ENCODE measurements around the gene DRC3. TPM values are rescaled to one million over a fixed set of nuclear protein-coding genes. Genes with fewer than 3 reads are reported as not detected.

Gene DRC3
- total and polyA plus RNA-seq, 4 donors = 0.61 to 1.5 (median 1.1) TPM

DNA sequence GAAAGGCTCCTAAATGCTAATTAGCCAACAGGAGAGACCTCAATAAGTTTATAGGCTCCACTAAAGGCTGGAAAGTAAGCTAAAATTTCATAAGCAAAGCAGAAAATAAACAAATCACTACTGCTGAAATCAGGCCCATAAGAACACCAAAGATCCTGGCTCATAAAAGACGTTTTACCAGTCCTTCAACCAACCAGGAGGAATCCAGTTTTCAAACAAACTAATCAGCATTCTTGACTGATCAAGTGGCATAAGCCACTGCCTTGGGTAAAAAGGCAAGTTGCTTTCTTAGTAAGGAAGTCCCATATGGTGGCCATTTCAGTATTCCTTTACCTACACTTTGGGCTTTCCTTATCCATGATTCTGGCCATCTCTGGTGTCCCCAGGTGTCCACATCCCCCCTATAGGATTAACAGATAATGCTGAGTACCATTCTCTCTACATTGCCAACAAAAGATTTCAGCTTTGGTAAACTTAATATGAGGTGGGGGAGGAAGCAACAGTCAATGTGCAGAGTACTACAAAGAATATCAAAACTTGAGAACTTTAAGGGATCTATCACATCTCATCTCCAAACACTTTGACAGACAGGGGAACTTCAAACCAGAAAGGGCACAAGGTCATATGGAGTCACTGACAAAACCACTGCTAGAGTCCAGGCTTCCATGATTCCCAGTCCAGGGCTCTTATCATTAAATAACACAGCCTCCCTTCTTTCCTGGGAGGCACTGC lies 1.8 kb upstream of the DRC3 start:
- no peak overlapping the region for H3K27ac ChIP-seq (ENCODE audit: low read depth in 1 of 2, low read length in 2 of 2)
- H3K9me3 ChIP-seq (ENCODE audit: control insufficient read depth in 4 of 4, low read length in 3 of 4) = no peaks in the 10 kb centered on the region
- H3K4me1 ChIP-seq (ENCODE audit: control insufficient read depth in 4 of 4, insufficient read depth in 4 of 4, low read length in 3 of 4) = peaks cover 4 to 22% (median 19%) of the 10 kb centered on the region in 4 donors
- TF ChIP-seq ATF3 (IDR thresholded peaks at IDR 0.05) (no peak), NR2F2 (IDR thresholded peaks at IDR 0.05) (no peak), REST (IDR thresholded peaks at IDR 0.05) (no peak), HNF4G (IDR thresholded peaks at IDR 0.05) (no peak), TAF1 (conservative IDR thresholded peaks at IDR 0.05) (no peak), FOXA1 (IDR thresholded peaks at IDR 0.05) (no peak), RXRA (IDR thresholded peaks at IDR 0.05) (no peak), ZBTB33 (IDR thresholded peaks at IDR 0.05) (no peak), YY1 (IDR thresholded peaks at IDR 0.05) (no peak), JUND (IDR thresholded peaks at IDR 0.05) (no peak), GABPA (IDR thresholded peaks at IDR 0.05 in 1 of 2, conservative IDR thresholded peaks at IDR 0.05 in 1 of 2) (no peak)
- TF ChIP-seq, protein P1, sequence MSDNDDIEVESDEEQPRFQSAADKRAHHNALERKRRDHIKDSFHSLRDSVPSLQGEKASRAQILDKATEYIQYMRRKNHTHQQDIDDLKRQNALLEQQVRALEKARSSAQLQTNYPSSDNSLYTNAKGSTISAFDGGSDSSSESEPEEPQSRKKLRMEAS (IDR thresholded peaks at IDR 0.05) = no peak
- peak overlapping the region in 1 of 2 donors; percentile 17 for H3K9ac ChIP-seq (ENCODE audit: low read depth in 1 of 2, low read length in 2 of 2)
- no peaks in the 10 kb centered on the region for H3K36me3 ChIP-seq (ENCODE audit: control insufficient read depth in 4 of 4, insufficient read depth in 3 of 4, low read depth in 1 of 4, low read length in 3 of 4)
- no peaks in the 10 kb centered on the region for H3K27me3 ChIP-seq (ENCODE audit: control insufficient read depth in 4 of 4, insufficient read depth in 4 of 4, low read length in 3 of 4)
- peak overlapping the region in 2 of 3 donors; percentile 82 to 98 for H3K4me3 ChIP-seq (ENCODE audit: low read depth in 1 of 3, low read length in 3 of 3)
- no peak for DNase-seq (ENCODE audit: low spot score)
- 37% methylated on average over 1 of the region's 1 CpG for WGBS

GRCh38 chr17:17971431-17972125 lies 1.1 kb upstream of the DRC3 start:
- Histone ChIP-seq H3K36me3 (ENCODE audit: control insufficient read depth in 4 of 4, insufficient read depth in 3 of 4, low read depth in 1 of 4, low read length in 3 of 4) (no peaks in the 10 kb centered on the region), H3K27ac (ENCODE audit: low read depth in 1 of 2, low read length in 2 of 2) (peak overlapping the region; percentile 52 to 73), H3K27me3 (ENCODE audit: control insufficient read depth in 4 of 4, insufficient read depth in 4 of 4, low read length in 3 of 4) (no peaks in the 10 kb centered on the region), H3K9ac (ENCODE audit: low read depth in 1 of 2, low read length in 2 of 2) (peak overlapping the region; percentile 17 to 42), H3K4me1 (ENCODE audit: control insufficient read depth in 4 of 4, insufficient read depth in 4 of 4, low read length in 3 of 4) (peaks cover 4 to 20% (median 18%) of the 10 kb centered on the region in 4 donors), H3K9me3 (ENCODE audit: control insufficient read depth in 4 of 4, low read length in 3 of 4) (no peaks in the 10 kb centered on the region), H3K4me3 (ENCODE audit: low read depth in 1 of 3, low read length in 3 of 3) (peak overlapping the region; percentile 51 to 98 (median 82))
- WGBS = 2% methylated on average over 33 of the region's 33 CpGs
- DNase-seq (ENCODE audit: low spot score) = no peak
- TF ChIP-seq FOXA1 (IDR thresholded peaks at IDR 0.05) = no peak
- peak; percentile 7 for TF ChIP-seq CTCF (IDR thresholded peaks at IDR 0.05; ENCODE audit: low read depth, low read length, missing input control)
- TF ChIP-seq RAD21 (IDR thresholded peaks at IDR 0.05) = peak in 1 of 2 donors; percentile 3
